ENCODE measurements around the gene CNOT8.

GRCh38 chr5:154863291-154864080, 5.1 kb downstream of the CNOT8 start:
- no peak for TF ChIP-seq CTCF (conservative IDR thresholded peaks at IDR 0.05)
- no peak for TF ChIP-seq EZH2 (IDR thresholded peaks at IDR 0.05; ENCODE audit: low read depth)
